ENCODE data around the gene PTCH1. TPM values are rescaled to one million over a fixed set of nuclear protein-coding genes. Genes with fewer than 3 reads are reported as not detected.

PTCH1 gene
- total RNA-seq, 1 experiment from 2014 or later = 33.4 TPM

DNA sequence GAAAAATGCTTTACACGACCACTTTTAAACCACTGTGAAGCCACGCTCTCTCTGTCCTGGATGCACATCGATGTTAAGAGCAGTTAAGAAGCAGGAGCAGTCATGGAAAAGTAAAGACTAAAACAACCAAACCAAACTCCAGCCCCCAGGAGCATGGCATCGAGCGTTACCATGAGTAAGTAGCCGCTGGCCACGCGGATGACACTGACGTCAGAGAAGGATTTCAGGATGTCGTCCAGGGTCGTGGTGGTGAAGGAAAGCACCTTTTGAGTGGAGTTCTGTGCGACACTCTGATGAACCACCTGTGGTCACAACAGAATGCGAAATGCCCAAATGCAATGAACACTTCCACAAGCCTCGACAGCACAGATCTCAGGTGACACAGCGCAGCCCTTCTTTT, 38.9 kb downstream of the PTCH1 start:
- H2AFZ ChIP-seq = no peak overlapping the region
- H4K20me1 ChIP-seq (ENCODE audit: insufficient read depth) = no peaks in the 10 kb centered on the region
- H3F3A ChIP-seq (ENCODE audit: insufficient read depth, low read depth) = no peaks in the 10 kb centered on the region
- no peaks in the 10 kb centered on the region for H3K27me3 ChIP-seq (ENCODE audit: insufficient read depth, low read depth)
- intact Hi-C loops (cut with micrococcal nuclease; ENCODE audit: unreplicated experiment) = no loop called here
- no TSS peak for BruUV-seq (replicated peaks)
- no peaks in the 10 kb centered on the region for H3K9me3 ChIP-seq (ENCODE audit: insufficient read depth, low read depth)
- no peaks in the 10 kb centered on the region for H3K4me1 ChIP-seq (replicated peaks; ENCODE audit: insufficient read depth)
- POLR2A ChIA-PET (ENCODE audit: unreplicated experiment) = interaction anchor here (0.6 kb wide), 1 partner anchor 432 kb away, joined by 7 read pairs; no protein-coding TSS in a partner anchor
- H3K27ac ChIP-seq = no peak overlapping the region
- no peak for DNase-seq
- CTCF ChIA-PET = no interaction called here
- H3K9me2 ChIP-seq (ENCODE audit: insufficient read depth) = no peaks in the 10 kb centered on the region
- H3K4me3 ChIP-seq = no peak overlapping the region
- no peaks in the 10 kb centered on the region for H3K79me2 ChIP-seq (ENCODE audit: low read depth)
- TF ChIP-seq, protein P1, sequence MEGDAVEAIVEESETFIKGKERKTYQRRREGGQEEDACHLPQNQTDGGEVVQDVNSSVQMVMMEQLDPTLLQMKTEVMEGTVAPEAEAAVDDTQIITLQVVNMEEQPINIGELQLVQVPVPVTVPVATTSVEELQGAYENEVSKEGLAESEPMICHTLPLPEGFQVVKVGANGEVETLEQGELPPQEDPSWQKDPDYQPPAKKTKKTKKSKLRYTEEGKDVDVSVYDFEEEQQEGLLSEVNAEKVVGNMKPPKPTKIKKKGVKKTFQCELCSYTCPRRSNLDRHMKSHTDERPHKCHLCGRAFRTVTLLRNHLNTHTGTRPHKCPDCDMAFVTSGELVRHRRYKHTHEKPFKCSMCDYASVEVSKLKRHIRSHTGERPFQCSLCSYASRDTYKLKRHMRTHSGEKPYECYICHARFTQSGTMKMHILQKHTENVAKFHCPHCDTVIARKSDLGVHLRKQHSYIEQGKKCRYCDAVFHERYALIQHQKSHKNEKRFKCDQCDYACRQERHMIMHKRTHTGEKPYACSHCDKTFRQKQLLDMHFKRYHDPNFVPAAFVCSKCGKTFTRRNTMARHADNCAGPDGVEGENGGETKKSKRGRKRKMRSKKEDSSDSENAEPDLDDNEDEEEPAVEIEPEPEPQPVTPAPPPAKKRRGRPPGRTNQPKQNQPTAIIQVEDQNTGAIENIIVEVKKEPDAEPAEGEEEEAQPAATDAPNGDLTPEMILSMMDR (conservative IDR thresholded peaks at IDR 0.05) = no peak
- no peak for TF ChIP-seq EZH2 (IDR thresholded peaks at IDR 0.05; ENCODE audit: low read depth)
- H3K36me3 ChIP-seq (ENCODE audit: low read depth) = 0 out of 2 replicates have a peak, but pooled peaks cover 5% of the 10 kb centered on the region
- H3K4me2 ChIP-seq = no peak overlapping the region

DNA sequence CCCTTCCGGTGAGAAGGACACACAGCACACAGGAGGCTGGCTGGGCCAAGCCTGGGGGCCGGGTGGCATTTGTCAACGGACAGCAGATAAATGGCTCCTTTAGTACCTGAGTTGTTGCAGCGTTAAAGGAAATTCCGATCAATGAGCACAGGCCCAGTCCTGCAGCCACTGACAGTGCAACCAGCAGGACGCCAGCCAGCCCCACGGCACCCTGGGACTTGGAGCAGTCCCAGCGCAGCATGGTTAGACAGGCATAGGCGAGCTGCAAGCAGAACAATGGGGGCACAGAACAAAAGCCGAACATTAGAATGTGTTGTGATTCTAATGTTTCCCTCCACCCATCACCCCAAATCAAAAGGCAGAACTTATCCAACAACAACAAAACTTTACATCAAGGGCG, 39.3 kb downstream of the PTCH1 start:
- no peaks in the 10 kb centered on the region for H4K20me1 ChIP-seq (ENCODE audit: insufficient read depth)
- no peaks in the 10 kb centered on the region for H3F3A ChIP-seq (ENCODE audit: insufficient read depth, low read depth)
- no peak for TF ChIP-seq EZH2 (IDR thresholded peaks at IDR 0.05; ENCODE audit: low read depth)
- TF ChIP-seq, protein P1 (conservative IDR thresholded peaks at IDR 0.05) = no peak
- CTCF ChIA-PET = no interaction called here
- no peaks in the 10 kb centered on the region for H3K9me3 ChIP-seq (ENCODE audit: insufficient read depth, low read depth)
- no peak for DNase-seq
- H3K36me3 ChIP-seq (ENCODE audit: low read depth) = 0 out of 2 replicates have a peak, but pooled peaks cover 5% of the 10 kb centered on the region
- H3K27ac ChIP-seq = no peak overlapping the region
- no peaks in the 10 kb centered on the region for H3K27me3 ChIP-seq (ENCODE audit: insufficient read depth, low read depth)
- no peaks in the 10 kb centered on the region for H3K4me1 ChIP-seq (replicated peaks; ENCODE audit: insufficient read depth)
- intact Hi-C loops (cut with micrococcal nuclease; ENCODE audit: unreplicated experiment) = no loop called here
- POLR2A ChIA-PET (ENCODE audit: unreplicated experiment) = no interaction called here
- H3K79me2 ChIP-seq (ENCODE audit: low read depth) = no peaks in the 10 kb centered on the region
- no peak overlapping the region for H3K4me2 ChIP-seq
- H3K4me3 ChIP-seq = no peak overlapping the region
- no peak overlapping the region for H2AFZ ChIP-seq
- no peaks in the 10 kb centered on the region for H3K9me2 ChIP-seq (ENCODE audit: insufficient read depth)
- no TSS peak for BruUV-seq (replicated peaks)

DNA sequence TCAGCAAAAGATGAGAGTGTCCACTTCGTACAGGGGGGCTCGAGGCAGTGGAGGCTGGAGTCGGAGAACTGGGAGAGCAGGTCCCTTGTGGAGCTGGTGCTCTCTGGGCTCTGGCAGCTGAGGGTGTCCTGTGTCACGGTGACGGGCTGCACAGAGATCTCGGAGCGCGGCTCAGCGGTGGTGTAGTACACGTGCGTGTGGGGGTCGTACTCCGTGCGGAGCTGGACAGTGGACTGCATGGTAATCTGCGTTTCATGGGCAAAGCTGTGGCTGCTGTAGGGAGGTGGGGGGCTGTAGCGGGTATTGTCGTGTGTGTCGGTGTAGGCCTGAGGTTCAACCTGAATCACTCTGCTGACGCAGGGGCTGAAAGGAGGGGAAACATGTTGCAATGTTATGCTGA, 48.0 kb downstream of the PTCH1 start:
- DNase-seq = no peak
- Histone ChIP-seq H3K27me3 (ENCODE audit: insufficient read depth, low read depth) (no peaks in the 10 kb centered on the region), H3K79me2 (ENCODE audit: low read depth) (no peaks in the 10 kb centered on the region), H3K4me2 (no peak overlapping the region), H3K36me3 (ENCODE audit: low read depth) (peaks cover 9% of the 10 kb centered on the region), H3K4me1 (replicated peaks; ENCODE audit: insufficient read depth) (no peaks in the 10 kb centered on the region), H3K9me2 (ENCODE audit: insufficient read depth) (no peaks in the 10 kb centered on the region), H4K20me1 (ENCODE audit: insufficient read depth) (no peaks in the 10 kb centered on the region), H3K9me3 (ENCODE audit: insufficient read depth, low read depth) (no peaks in the 10 kb centered on the region), H3F3A (ENCODE audit: insufficient read depth, low read depth) (no peaks in the 10 kb centered on the region), H3K27ac (no peak overlapping the region), H3K4me3 (no peak overlapping the region), H2AFZ (no peak overlapping the region)
- ChIA-PET POLR2A (ENCODE audit: unreplicated experiment) (no interaction called here), CTCF (no interaction called here)
- TF ChIP-seq, protein P1 (conservative IDR thresholded peaks at IDR 0.05) = no peak
- TF ChIP-seq EZH2 (IDR thresholded peaks at IDR 0.05; ENCODE audit: low read depth) = no peak
- BruUV-seq (replicated peaks) = no TSS peak
- intact Hi-C loops (cut with micrococcal nuclease; ENCODE audit: unreplicated experiment) = no loop called here

Data from PC-9 (cell line).